Parathyroid adenoma (tissue), 2 donors: ENCODE measurements around the gene DPP4.

Experiments used
- H2AFZ ChIP-seq: fragments of 300-600 bp; sonication (generic); one replicate; pipeline ENCODE4 v1.7.0; 2017; ENCODE audit warnings: antibody characterized with exemption, mild to moderate bottlenecking
- H3K27ac ChIP-seq: fragments of 300-600 bp; sonication (generic); one replicate; pipeline ENCODE4 v1.7.0; 2017
- H3K27me3 ChIP-seq: fragments of 300-600 bp; sonication (generic); one replicate; pipeline ENCODE4 v1.7.0; 2017; ENCODE audit warnings: low read length; ENCODE audit not compliant: control insufficient read depth, insufficient read depth
- H3K36me3 ChIP-seq: fragments of 300-600 bp; sonication (generic); one replicate; pipeline ENCODE4 v1.7.0; 2017; ENCODE audit warnings: low read length; ENCODE audit not compliant: control insufficient read depth, insufficient read depth
- H3K4me1 ChIP-seq: fragments of 300-600 bp; sonication (generic); one replicate; pipeline ENCODE4 v1.7.0; 2017; ENCODE audit warnings: control low read depth
- H3K4me2 ChIP-seq: fragments of 300-600 bp; sonication (generic); one replicate; pipeline ENCODE4 v1.7.0; 2017; ENCODE audit warnings: low read length
- H3K4me3 ChIP-seq: fragments of 300-600 bp; sonication (generic); one replicate; pipeline ENCODE4 v1.7.0; 2017; ENCODE audit warnings: low read depth, low read length
- H3K79me2 ChIP-seq: fragments of 300-600 bp; sonication (generic); one replicate; pipeline ENCODE4 v1.7.0; 2017; ENCODE audit warnings: control low read depth
- H3K9ac ChIP-seq: fragments of 300-600 bp; sonication (generic); one replicate; pipeline ENCODE4 v1.7.0; 2017; ENCODE audit warnings: mild to moderate bottlenecking
- H3K9me3 ChIP-seq: fragments of 300-600 bp; sonication (generic); one replicate; pipeline ENCODE4 v1.7.0; 2017; ENCODE audit warnings: low read length; ENCODE audit not compliant: control insufficient read depth
- CTCF ChIP-seq: fragments of 300-600 bp; sonication (generic); IDR thresholded peaks from one replicate; pipeline ENCODE4 v1.7.0; 2017; ENCODE audit warnings: antibody characterized with exemption, mild to moderate bottlenecking
- donor health status: primary hyperparathyroidism.

The DPP4 gene

DNA sequence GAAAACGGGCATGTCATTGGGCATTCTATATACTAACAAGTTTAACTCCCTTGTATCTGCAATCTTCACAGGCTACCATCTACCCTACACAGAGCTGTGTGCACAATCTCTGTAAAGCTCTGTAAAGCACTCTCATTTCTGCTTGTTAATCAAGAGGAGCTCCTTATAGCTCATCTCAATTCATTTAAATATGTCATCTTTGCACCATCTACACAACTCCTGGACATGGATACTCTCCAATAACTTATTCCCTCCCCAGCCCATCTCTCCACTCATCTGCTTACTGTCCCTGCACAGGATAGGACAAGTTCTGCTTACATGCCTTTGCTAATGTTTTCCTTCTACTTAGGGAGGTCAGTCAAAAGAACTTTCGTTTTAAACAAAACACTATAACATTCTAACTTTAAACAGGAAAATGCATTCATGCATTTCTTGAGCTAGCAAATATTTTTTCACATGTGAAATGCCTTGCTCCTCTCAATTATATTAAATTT, 61.4 kb downstream of the DPP4 start:
- Histone ChIP-seq H3K79me2 (no peaks in the 10 kb centered on the region), H3K27me3 (no peaks in the 10 kb centered on the region), H2AFZ (no peak overlapping the region), H3K27ac (peak overlapping the region; percentile 74), H3K9me3 (no peaks in the 10 kb centered on the region), H3K4me1 (peaks cover 19% of the 10 kb centered on the region), H3K4me3 (no peak overlapping the region), H3K36me3 (no peaks in the 10 kb centered on the region), H3K9ac (no peak overlapping the region), H3K4me2 (no peak overlapping the region)
- TF ChIP-seq CTCF, result no peak

- Histone ChIP-seq H3K4me3 (no peak overlapping the region), H3K4me2 (no peak overlapping the region), H3K79me2 (no peaks in the 10 kb centered on the region), H3K4me1 (peaks cover 19% of the 10 kb centered on the region), H3K27me3 (no peaks in the 10 kb centered on the region), H2AFZ (peak overlapping the region; percentile 24), H3K36me3 (no peaks in the 10 kb centered on the region), H3K9me3 (no peaks in the 10 kb centered on the region), H3K27ac (peak overlapping the region; percentile 74), H3K9ac (no peak overlapping the region)
- TF ChIP-seq CTCF, result no peak
Observed at GRCh38 chr2:162011706-162012564, 62.1 kb downstream of the DPP4 start.

GRCh38 chr2:162009543-162009942, 64.5 kb downstream of the DPP4 start:
- no peak overlapping the region for H3K27ac ChIP-seq
- TF ChIP-seq CTCF, result no peak
- no peaks in the 10 kb centered on the region for H3K9me3 ChIP-seq
- H3K36me3 ChIP-seq, result no peaks in the 10 kb centered on the region
- H2AFZ ChIP-seq, result no peak overlapping the region
- no peak overlapping the region for H3K9ac ChIP-seq
- H3K27me3 ChIP-seq, result no peaks in the 10 kb centered on the region
- H3K4me3 ChIP-seq, result no peak overlapping the region
- H3K4me2 ChIP-seq, result no peak overlapping the region
- peaks cover 19% of the 10 kb centered on the region for H3K4me1 ChIP-seq
- H3K79me2 ChIP-seq, result no peaks in the 10 kb centered on the region

DNA sequence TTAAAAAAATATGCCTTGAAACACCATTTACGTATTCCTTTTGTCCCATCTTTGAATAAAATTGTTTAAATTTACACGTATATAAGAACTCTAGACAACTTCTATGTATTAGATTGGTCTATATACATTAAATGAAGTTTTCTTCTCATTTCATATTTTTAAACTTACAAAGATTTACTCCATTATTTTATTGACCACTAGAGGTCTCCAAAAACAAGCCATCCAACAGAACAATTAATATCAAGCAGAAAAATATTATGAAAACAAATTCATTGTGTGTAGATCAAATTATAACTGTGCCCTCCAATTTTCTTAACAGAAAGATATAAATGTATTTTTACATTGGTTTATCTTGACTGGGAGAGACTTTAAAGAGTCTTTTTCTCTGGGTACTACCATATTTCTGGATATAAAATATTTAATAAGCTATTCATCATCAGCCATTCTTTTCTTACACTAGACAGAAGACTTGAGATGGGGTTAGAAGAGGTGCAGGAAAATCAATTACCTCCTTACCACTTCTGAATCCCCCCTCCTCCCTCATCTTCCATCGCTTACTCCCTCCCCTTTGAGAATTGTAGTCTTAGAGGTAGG, 66.5 kb downstream of the DPP4 start:
- peaks cover 13% of the 10 kb centered on the region for H3K4me1 ChIP-seq
- no peaks in the 10 kb centered on the region for H3K27me3 ChIP-seq
- H3K9me3 ChIP-seq, result no peaks in the 10 kb centered on the region
- H2AFZ ChIP-seq, result no peak overlapping the region
- no peaks in the 10 kb centered on the region for H3K36me3 ChIP-seq
- no peaks in the 10 kb centered on the region for H3K79me2 ChIP-seq
- H3K27ac ChIP-seq, result no peak overlapping the region
- peak; percentile 93 for TF ChIP-seq CTCF
- no peak overlapping the region for H3K4me3 ChIP-seq
- H3K9ac ChIP-seq, result no peak overlapping the region
- no peak overlapping the region for H3K4me2 ChIP-seq
